GM21528 (cell line): ENCODE results near the gene JAKMIP1.

ENCODE experiments used
- ATAC-seq: cut with Tn5 transposase; IDR thresholded peaks from one replicate; pipeline ENCODE4 v1.9.1; 2021; ENCODE audit warnings: mild to moderate bottlenecking, moderate library complexity; ENCODE audit not compliant: unreplicated experiment, low FRiP score

Gene JAKMIP1

GRCh38 chr4:6200011-6200921, at the start of gene JAKMIP1:
JAKMIP1 (minus strand) TSS chr4:6200549; CDS start chr4:6112850, 87,699 bp downstream.
- peak; percentile 88 for ATAC-seq

GRCh38 chr4:6248394-6248793, 48.0 kb upstream of the JAKMIP1 start:
- no peak for ATAC-seq

DNA sequence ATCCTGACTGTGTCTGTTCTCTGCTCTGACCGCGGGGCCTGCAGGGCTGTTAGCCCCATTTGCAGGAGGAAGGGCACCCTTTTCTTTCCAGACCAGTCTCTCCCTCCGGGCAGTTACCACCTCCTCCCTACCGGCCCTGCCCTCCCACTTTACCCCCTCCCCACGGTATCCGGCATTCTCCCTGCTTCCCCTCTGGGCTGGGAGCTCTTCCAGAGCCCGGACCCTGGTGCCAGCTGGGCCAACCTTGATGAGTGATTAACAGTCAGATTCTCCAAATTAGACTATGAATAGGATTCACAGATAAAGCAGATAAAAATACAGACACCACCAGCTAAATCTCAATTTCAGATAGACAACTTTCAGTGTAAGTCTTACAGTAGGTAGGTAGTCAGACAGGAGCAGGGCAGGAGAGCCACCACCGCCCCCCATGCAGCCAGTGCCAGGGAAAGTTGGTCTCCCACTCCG, 45.9 kb upstream of the JAKMIP1 start:
- ATAC-seq, result no peak

GRCh38 chr4:6245246-6246169, 45.2 kb upstream of the JAKMIP1 start:
- ATAC-seq, result no peak

- no peak for ATAC-seq
These were observed 42.1 kb upstream of the JAKMIP1 start for GRCh38 chr4:6242271-6243029.

GRCh38 chr4:6241062-6241845, 40.9 kb upstream of the JAKMIP1 start:
- ATAC-seq, result no peak

- ATAC-seq, result no peak
These were observed 39.6 kb upstream of the JAKMIP1 start for GRCh38 chr4:6239968-6240367.

DNA sequence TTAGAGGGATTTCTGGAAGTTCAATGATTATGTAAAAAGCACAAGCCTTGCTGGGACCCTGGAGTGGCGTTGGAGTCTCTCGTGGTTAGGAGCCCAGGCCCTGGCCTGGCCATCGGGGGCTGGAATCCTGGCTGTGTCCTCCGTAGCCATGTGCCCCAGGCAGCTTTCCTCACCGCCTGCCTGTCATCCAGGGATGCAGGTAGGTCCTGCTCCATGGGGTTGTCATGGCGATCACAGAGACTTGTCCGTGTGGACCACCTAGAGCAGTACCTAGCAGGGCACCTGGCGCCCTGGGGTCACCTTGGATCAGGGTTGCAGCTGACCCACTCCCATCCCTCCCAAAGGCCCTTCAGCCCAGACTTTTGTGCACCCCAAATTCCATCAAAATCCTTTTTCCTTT, 39.1 kb upstream of the JAKMIP1 start:
- ATAC-seq, result no peak

- ATAC-seq, result no peak
These were observed 36.6 kb upstream of the JAKMIP1 start for GRCh38 chr4:6236816-6237390.

- ATAC-seq, result no peak
These were observed 35.7 kb upstream of the JAKMIP1 start for GRCh38 chr4:6235901-6236640.

GRCh38 chr4:6235012-6235411, 34.7 kb upstream of the JAKMIP1 start:
- ATAC-seq, result no peak

GRCh38 chr4:6233929-6234328, 33.6 kb upstream of the JAKMIP1 start:
- ATAC-seq, result no peak

- ATAC-seq, result no peak
These were observed 32.8 kb upstream of the JAKMIP1 start for GRCh38 chr4:6232836-6233785.

DNA sequence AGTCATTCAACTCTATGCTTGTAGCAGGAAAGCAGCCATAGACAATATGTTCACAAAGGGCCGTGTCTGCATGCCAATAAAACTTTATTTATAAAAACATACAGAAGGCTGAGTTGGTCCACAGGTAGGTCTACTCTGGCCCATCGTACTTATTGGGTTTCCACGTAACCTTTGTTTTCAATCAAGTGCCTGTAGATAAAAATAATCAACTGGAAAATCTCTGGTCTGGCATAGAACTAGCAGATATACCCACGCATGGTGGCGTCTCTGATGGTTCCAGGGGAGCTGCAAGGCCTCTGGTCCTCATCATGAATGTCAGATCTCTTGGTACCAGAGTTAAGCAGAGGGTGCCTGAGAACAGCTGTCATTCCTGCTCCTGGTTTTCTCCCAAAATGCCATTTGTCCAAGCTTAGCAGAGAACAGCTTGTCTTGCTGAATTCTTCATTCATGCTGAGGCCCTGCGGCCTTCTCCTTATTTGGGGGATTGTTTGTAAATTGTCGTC, 31.4 kb upstream of the JAKMIP1 start:
- ATAC-seq, result no peak

DNA sequence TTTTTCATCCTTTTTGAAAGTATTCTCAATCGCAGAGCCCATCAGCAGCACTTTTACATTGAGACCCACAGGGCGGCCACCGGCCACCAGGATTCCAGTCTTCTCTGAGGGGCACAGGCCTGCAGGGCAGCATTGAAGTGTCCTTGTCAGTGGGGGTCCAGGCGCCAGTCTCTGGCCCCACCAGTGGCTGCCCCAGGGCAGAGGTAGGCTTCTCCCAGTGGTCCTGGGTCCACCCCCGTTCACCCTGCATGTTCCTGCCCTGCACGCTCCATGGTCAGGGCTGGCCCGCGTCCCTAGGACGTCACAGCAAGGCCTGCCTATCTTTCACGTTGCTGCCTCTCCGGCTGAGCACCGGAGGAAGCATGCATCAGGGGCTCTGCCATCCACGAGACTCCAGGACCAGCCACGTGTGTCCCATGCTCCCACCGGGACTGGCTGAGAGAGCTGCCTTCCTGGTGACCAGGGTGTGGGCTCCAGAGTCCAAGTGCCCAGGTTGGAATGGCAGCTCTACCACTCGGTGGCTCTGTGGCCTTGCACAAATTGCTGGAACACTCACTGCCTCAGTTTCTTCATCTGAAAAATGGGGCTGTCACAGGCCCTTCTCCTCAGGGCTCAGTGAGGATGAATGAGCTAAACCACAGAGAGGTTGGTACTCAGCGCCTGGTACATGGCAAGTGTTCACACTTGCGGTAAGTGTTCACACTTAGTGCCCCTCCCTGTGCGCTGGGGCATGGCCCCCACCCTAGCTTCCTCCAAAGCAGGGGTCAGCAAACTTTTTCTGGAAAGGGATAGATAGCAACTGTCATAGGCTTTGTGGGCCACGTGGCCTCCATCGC, 30.7 kb upstream of the JAKMIP1 start:
- ATAC-seq, result no peak

- ATAC-seq, result no peak
These were observed 30.1 kb upstream of the JAKMIP1 start for GRCh38 chr4:6230502-6230785.
